GM21515 (cell line): ENCODE results near the gene SBNO1.

Source experiments
- ATAC-seq: cut with Tn5 transposase; IDR thresholded peaks from one replicate; pipeline ENCODE4 v1.9.1; 2021; ENCODE audit not compliant: unreplicated experiment

The SBNO1 gene

GRCh38 chr12:123278101-123278627 lies 86.5 kb downstream of the SBNO1 start:
- ATAC-seq: peak; percentile 72

GRCh38 chr12:123273166-123273565 lies 91.5 kb downstream of the SBNO1 start:
- ATAC-seq: no peak

- ATAC-seq: peak; percentile 50
Measured at GRCh38 chr12:123271001-123271668, 93.5 kb downstream of the SBNO1 start.

GRCh38 chr12:123270214-123271000 lies 94.2 kb downstream of the SBNO1 start:
- no peak for ATAC-seq

- ATAC-seq: no peak
Measured at GRCh38 chr12:123269896-123270213, 94.8 kb downstream of the SBNO1 start.

- no peak for ATAC-seq
Measured at GRCh38 chr12:123269395-123269892, 95.2 kb downstream of the SBNO1 start.

- ATAC-seq: no peak
Measured at GRCh38 chr12:123268850-123269249, 95.8 kb downstream of the SBNO1 start.

- ATAC-seq: no peak
Measured at GRCh38 chr12:123267991-123268843, 96.4 kb downstream of the SBNO1 start.

- ATAC-seq: no peak
Measured at GRCh38 chr12:123267335-123267920, 97.2 kb downstream of the SBNO1 start.

- ATAC-seq: no peak
Measured at GRCh38 chr12:123266679-123267277, 97.9 kb downstream of the SBNO1 start.

GRCh38 chr12:123265851-123266678 lies 98.6 kb downstream of the SBNO1 start:
- ATAC-seq: no peak

GRCh38 chr12:123264642-123265041 lies 100.0 kb downstream of the SBNO1 start:
- no peak for ATAC-seq

- no peak for ATAC-seq
Measured at GRCh38 chr12:123263196-123263817, 101.3 kb downstream of the SBNO1 start.

GRCh38 chr12:123261196-123261595 lies 103.5 kb downstream of the SBNO1 start:
- no peak for ATAC-seq

GRCh38 chr12:123260081-123260480 lies 104.6 kb downstream of the SBNO1 start:
- no peak for ATAC-seq

GRCh38 chr12:123258593-123258992 lies 106.1 kb downstream of the SBNO1 start:
- ATAC-seq: no peak

- ATAC-seq: no peak
Measured at GRCh38 chr12:123254853-123255446, 109.7 kb downstream of the SBNO1 start.

GRCh38 chr12:123253641-123254459 lies 110.8 kb downstream of the SBNO1 start:
- no peak for ATAC-seq
